GM10266 (cell line): ENCODE results near the gene RAB11FIP3.
"Not testable (repeated sequence)": the region's sequence is repeated elsewhere in the genome, so short reads cannot be mapped to it uniquely, and the experiment has no call there.

Experiments
- DNase-seq: peaks from one replicate; pipeline ENCODE4 v3.0.0; 2012; ENCODE audit errors: extremely low spot score
- TF ChIP-seq, protein P1 (sequence below): IDR thresholded peaks from 2 replicates; pipeline ENCODE4 v1.5.1; 2012; ENCODE audit warnings: mild to moderate bottlenecking, low read depth; ENCODE audit not compliant: control insufficient read depth, insufficient read depth; ENCODE audit errors: missing control alignments

RAB11FIP3 gene

DNA sequence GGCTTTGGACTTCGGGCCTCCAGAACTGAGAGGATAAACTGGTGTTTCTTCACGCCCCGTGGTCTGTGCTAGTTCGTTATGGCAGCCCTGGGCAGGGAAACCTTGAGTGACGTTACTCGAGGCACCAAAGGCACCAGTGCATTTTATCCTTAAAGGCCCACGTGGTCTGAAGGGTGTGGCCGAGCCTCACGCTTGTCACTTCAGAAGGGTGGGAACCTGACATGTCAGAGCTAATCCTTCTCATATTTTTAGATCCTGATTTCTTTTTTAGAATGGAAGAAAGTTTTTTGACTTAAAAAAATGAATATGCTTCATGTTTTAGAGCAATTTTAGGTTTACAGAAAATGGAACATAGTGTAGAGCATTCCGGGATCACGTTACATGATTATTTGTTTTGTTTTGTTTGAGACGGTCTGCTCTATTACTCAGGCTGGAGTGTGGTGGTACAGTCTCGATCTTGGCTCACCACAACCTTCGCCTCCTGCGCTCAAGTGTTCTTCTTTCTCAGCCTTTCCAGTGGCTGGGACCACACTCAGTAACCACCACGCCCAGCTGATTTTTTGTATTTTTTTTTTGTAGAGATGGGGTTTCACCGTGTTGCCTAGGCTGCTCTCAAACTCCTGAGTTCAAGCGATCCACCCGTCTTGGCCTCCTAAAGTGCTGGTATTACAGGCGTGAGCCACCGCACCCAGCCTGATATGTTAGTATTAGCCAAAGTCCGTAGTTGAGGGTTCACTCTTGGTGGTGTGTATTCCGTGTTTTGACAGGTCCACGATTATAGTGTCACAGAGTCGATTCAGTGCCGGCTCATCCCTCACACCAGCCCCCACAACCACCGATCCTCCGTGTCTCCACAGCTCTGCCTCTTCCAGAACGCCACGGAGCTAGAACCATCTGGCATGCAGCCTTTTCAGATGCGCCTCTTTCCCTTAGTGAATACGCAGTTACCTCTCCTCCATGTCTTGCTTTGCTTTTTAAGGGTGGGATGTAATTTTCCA is 47.9 kb downstream of the RAB11FIP3 start:
- TF ChIP-seq, protein P1, sequence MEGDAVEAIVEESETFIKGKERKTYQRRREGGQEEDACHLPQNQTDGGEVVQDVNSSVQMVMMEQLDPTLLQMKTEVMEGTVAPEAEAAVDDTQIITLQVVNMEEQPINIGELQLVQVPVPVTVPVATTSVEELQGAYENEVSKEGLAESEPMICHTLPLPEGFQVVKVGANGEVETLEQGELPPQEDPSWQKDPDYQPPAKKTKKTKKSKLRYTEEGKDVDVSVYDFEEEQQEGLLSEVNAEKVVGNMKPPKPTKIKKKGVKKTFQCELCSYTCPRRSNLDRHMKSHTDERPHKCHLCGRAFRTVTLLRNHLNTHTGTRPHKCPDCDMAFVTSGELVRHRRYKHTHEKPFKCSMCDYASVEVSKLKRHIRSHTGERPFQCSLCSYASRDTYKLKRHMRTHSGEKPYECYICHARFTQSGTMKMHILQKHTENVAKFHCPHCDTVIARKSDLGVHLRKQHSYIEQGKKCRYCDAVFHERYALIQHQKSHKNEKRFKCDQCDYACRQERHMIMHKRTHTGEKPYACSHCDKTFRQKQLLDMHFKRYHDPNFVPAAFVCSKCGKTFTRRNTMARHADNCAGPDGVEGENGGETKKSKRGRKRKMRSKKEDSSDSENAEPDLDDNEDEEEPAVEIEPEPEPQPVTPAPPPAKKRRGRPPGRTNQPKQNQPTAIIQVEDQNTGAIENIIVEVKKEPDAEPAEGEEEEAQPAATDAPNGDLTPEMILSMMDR = no peak
- no peak for DNase-seq

DNA sequence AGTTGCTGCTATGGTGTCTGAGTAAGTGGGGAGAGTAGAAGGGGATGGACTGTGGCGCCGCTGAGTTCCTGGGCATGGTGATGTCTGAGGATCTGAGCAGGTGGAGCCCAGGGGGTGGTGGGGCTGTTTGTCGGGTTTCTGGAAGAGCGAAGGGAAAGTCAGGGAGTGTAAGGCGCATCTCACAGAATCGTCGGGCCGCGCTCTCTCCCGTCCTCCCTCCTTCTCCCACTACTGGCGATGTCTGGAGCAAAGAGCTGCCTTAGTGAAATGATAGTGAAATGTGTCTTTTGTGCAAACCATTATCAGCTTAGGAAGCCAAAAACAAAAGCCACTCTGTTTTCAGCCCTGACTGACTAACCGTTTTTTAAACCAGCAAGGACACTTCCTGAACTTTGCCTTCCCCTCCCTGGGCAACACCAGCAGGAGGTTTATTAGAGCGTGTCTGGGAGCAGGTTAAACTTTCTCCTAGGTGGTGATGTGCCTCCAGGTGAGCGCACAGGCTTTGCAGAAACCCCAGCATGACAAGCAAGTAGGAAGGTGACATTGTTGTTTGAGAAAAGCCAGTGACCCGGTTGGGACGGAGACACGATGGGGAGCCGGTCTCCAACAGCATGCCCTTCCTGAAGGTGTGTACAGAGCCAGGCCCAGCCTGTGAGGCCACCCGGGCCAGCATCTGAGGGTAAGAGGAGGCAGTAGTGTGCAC is 49.1 kb downstream of the RAB11FIP3 start:
- DNase-seq = no peak
- TF ChIP-seq, protein P1 = no peak

DNA sequence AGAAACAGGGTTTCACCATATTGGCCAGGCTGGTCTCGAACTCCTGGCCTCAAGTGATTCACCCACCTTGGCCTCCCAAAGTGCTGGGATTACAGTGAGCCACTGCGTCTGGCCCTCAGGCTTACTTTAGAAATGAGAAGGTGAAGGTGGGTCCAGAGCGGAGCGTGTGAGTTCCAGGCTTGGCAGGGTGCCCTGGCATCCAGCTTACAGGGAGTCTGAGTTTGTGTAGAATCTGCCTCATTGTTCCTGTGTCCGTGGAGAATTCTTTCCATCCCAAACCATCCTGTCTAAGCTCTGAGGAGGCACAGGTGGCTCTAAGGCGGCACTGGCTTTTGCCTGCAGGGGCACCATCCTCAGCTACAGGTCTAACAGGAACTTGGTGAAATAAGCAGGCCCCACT is 50.6 kb downstream of the RAB11FIP3 start:
- TF ChIP-seq, protein P1 = no peak
- DNase-seq = no peak

DNA sequence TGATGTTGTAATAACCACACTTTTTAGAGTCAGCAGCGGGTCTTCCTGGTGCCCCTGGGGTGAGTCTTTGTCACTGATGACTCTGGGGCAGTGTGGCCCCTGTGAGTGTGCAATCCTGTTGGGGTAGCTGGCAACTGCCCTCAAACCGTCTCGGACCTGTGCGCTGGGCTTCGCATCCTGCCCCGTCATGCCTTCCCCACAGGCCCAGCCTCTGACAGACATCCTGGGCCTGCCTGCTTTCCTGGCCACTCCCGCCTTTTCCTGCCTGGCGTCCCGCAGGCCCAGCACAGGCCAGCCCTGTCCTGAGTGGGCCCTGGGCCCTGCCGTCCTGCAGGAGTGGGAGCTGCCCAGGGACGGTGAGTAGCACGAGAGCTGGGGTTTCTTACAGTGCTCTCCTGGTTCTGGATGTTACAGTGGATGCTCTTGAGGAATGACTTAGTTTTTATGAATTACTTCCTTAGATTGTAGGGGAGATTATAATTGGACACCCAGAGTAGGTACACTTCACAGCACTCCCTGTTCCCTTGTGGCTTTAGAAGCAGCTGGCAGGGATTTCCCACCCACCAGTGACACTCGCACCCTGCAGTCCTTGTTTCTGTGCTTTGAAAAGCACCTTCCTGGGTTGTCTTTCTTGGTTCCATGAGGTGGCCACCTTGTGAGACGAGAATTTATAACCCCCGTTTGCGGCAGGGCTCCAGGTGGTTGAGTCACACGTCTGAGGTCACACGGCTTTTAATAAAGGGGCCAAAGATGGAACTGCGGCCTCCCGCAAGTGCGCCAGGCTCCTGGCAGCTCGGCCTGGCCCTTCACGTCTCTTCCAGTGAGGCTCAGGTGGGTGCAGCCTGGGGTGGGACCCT is 52.1 kb downstream of the RAB11FIP3 start:
- DNase-seq = no peak

DNA sequence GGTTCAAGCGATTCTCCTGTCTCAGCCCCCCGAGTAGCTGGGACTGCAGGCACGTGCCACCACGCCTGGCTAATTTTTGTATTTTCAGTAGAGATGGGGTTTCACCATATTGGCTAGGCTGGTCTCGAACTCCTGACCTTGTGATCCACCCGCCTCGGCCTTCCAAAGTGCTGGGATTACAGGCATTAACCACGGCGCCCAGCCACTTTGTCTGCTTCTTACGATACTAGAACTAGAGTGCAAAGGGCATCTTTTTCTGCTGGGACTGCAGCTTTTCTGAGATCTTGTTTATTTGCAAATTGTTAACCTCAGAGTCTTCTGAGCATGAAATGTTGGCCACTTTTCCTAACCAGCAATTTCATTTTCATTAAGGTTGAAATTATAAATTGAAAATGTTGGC is 52.8 kb downstream of the RAB11FIP3 start:
- DNase-seq = not testable (repeated sequence)

More for the DNA sequence above, 52.1 kb downstream of the RAB11FIP3 start:
- TF ChIP-seq, protein P1 = no peak

DNA sequence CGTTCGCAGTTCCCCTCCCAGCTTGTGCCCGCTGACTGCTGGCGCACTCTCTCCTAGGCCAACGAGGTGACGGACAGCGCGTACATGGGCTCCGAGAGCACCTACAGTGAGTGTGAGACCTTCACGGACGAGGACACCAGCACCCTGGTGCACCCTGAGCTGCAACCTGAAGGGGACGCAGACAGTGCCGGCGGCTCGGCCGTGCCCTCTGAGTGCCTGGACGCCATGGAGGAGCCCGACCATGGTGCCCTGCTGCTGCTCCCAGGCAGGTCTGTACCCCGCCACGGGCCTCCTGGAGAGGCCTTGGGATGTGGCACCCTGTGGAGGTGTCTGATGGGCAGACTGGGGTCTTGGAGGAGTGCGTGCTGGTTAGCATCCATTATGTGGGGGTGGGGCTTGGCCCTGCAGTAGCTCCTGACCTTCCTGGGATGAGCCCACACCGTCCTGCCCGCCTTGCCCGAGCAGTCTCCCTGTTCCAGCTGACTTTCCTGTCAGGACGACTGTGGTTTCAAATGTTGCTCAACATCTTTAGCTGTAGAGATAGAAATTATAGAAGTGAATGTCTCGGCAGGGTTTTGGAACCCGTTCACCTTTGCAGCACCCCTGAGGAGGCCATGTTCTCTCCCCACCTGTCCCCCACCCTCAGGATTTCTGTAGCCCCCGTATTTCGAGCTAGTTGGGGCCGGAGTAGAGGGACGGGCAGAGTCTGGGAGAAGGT is 57.2 kb downstream of the RAB11FIP3 start:
- TF ChIP-seq, protein P1 = no peak
- DNase-seq = no peak

DNA sequence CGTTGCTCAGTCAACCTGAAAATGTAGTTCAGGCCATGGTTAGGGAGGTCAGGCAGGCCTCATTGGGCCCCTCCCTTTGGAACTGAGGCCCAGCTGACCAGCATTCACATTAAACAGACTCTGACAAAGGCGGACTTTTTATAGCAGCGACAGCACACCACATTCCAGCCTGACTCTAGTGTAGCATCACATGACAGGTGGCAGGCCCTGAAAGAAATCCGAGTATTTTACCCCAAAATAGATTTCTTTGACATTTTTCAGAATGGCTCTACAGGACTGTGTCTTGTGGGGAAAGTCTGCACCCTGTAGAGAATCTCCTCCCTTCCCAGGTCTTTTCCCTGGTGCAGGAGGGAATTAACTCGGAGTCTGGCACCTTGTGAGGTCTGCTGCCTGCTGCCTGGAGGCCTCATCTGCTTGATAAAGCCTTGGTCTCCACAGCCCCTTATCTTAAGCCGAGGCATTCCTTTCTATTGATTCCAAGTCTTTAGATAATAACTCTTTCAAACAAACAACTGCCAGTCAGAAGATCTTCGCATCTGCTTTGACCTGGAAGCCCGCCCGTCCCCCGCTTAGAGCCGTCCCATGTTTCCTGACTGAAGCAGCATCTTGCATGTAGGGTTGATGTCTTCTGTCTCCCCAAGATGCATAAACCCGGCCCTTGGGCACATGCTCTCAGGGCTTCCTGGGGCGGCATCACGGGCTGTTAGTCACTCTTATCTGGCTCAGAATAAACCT is 58.1 kb downstream of the RAB11FIP3 start:
- DNase-seq = no peak
- TF ChIP-seq, protein P1 = no peak
